ENCODE measurements around the gene PPFIA1. TPM values are rescaled to one million over a fixed set of nuclear protein-coding genes. Genes with fewer than 3 reads are reported as not detected.

Gene PPFIA1
- total and polyA plus RNA-seq, 10 of the 15 experiments (the other 5 are each of a cell fraction or from before 2014, with no cell fraction given): 5.2 to 26.2 (median 15.8) TPM

GRCh38 chr11:70250876-70251658, 19.4 kb upstream of the PPFIA1 start:
- in situ Hi-C loops (cut with MboI): no loop called here
- H3K4me3 ChIP-seq: no peak overlapping the region
- DNase-seq (ENCODE audit: low read depth, low spot score): no peak
- H3K9me3 ChIP-seq (replicated peaks; ENCODE audit: control insufficient read depth, insufficient read depth, low read length): no peaks in the 10 kb centered on the region; the same call in 2 of the 3 replicates
- no peak overlapping the region for H3K9ac ChIP-seq (ENCODE audit: control insufficient read depth, insufficient read depth, low read length)
- no peak overlapping the region for H2AFZ ChIP-seq (ENCODE audit: control insufficient read depth, low read depth, low read length)
- H3K27me3 ChIP-seq (replicated peaks in 1 of 2; ENCODE audit: control insufficient read depth in 2 of 2, insufficient read depth in 2 of 2, low read length in 1 of 2): no peaks in the 10 kb centered on the region; a peak in 1 of 4 replicates
- ChIA-PET RAD21 (ENCODE audit: unreplicated experiment) (no interaction called here), POLR2A (no interaction called here), CTCF (interaction anchor here (0.7 kb wide), 1 partner anchor 146 kb away, joined by 4 read pairs; no protein-coding TSS in a partner anchor), SMC1A (ENCODE audit: uncharacterized antibody, unreplicated experiment) (interaction anchor here (0.8 kb wide), 1 partner anchor 14 kb away, joined by 5 read pairs; no protein-coding TSS in a partner anchor)
- no peak overlapping the region for H3K27ac ChIP-seq (ENCODE audit: control insufficient read depth, insufficient read depth)
- no TSS peak for BruUV-seq (replicated peaks)
- H4K20me1 ChIP-seq (ENCODE audit: control insufficient read depth, insufficient read depth): no peaks in the 10 kb centered on the region; the same call in 1 of the 2 replicates
- H3K4me2 ChIP-seq (ENCODE audit: control insufficient read depth, insufficient read depth): no peak overlapping the region
- no peak for ATAC-seq
- WGBS (ENCODE audit: insufficient coverage, insufficient replicate concordance, low lambda C conversion rate, missing lambda C conversion rate): 66% methylated on average over 13 of the region's 16 CpGs
- no peaks in the 10 kb centered on the region for H3K36me3 ChIP-seq (ENCODE audit: control insufficient read depth in 2 of 2, insufficient read depth in 2 of 2, low read length in 1 of 2)
- H3K79me2 ChIP-seq (ENCODE audit: control insufficient read depth, insufficient read depth, low read length): no peaks in the 10 kb centered on the region
- FAIRE-seq: no peak
- intact Hi-C loops (cut with micrococcal nuclease; ENCODE audit: unreplicated experiment): no loop called here
- H3K4me1 ChIP-seq (ENCODE audit: control insufficient read depth, insufficient read depth, low read length): peaks cover 8% of the 10 kb centered on the region; the same call in 1 of the 2 replicates
- TF ChIP-seq, protein P1, sequence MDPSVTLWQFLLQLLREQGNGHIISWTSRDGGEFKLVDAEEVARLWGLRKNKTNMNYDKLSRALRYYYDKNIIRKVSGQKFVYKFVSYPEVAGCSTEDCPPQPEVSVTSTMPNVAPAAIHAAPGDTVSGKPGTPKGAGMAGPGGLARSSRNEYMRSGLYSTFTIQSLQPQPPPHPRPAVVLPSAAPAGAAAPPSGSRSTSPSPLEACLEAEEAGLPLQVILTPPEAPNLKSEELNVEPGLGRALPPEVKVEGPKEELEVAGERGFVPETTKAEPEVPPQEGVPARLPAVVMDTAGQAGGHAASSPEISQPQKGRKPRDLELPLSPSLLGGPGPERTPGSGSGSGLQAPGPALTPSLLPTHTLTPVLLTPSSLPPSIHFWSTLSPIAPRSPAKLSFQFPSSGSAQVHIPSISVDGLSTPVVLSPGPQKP (IDR thresholded peaks at IDR 0.05; ENCODE audit: low read depth, low read length): no peak
- TF ChIP-seq ZSCAN29 (IDR thresholded peaks at IDR 0.05): no peak
- TF ChIP-seq, protein P2, sequence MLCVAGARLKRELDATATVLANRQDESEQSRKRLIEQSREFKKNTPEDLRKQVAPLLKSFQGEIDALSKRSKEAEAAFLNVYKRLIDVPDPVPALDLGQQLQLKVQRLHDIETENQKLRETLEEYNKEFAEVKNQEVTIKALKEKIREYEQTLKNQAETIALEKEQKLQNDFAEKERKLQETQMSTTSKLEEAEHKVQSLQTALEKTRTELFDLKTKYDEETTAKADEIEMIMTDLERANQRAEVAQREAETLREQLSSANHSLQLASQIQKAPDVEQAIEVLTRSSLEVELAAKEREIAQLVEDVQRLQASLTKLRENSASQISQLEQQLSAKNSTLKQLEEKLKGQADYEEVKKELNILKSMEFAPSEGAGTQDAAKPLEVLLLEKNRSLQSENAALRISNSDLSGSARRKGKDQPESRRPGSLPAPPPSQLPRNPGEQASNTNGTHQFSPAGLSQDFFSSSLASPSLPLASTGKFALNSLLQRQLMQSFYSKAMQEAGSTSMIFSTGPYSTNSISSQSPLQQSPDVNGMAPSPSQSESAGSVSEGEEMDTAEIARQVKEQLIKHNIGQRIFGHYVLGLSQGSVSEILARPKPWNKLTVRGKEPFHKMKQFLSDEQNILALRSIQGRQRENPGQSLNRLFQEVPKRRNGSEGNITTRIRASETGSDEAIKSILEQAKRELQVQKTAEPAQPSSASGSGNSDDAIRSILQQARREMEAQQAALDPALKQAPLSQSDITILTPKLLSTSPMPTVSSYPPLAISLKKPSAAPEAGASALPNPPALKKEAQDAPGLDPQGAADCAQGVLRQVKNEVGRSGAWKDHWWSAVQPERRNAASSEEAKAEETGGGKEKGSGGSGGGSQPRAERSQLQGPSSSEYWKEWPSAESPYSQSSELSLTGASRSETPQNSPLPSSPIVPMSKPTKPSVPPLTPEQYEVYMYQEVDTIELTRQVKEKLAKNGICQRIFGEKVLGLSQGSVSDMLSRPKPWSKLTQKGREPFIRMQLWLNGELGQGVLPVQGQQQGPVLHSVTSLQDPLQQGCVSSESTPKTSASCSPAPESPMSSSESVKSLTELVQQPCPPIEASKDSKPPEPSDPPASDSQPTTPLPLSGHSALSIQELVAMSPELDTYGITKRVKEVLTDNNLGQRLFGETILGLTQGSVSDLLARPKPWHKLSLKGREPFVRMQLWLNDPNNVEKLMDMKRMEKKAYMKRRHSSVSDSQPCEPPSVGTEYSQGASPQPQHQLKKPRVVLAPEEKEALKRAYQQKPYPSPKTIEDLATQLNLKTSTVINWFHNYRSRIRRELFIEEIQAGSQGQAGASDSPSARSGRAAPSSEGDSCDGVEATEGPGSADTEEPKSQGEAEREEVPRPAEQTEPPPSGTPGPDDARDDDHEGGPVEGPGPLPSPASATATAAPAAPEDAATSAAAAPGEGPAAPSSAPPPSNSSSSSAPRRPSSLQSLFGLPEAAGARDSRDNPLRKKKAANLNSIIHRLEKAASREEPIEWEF (IDR thresholded peaks at IDR 0.05; ENCODE audit: insufficient replicate concordance, low read depth, low read length): no peak
- TF ChIP-seq NR2C2 (IDR thresholded peaks at IDR 0.05; ENCODE audit: borderline replicate concordance, control insufficient read depth, insufficient read length, low read depth): no peak
- TF ChIP-seq FOXM1 (IDR thresholded peaks at IDR 0.05; ENCODE audit: low read depth, low read length): no peak
- TF ChIP-seq, protein P3, sequence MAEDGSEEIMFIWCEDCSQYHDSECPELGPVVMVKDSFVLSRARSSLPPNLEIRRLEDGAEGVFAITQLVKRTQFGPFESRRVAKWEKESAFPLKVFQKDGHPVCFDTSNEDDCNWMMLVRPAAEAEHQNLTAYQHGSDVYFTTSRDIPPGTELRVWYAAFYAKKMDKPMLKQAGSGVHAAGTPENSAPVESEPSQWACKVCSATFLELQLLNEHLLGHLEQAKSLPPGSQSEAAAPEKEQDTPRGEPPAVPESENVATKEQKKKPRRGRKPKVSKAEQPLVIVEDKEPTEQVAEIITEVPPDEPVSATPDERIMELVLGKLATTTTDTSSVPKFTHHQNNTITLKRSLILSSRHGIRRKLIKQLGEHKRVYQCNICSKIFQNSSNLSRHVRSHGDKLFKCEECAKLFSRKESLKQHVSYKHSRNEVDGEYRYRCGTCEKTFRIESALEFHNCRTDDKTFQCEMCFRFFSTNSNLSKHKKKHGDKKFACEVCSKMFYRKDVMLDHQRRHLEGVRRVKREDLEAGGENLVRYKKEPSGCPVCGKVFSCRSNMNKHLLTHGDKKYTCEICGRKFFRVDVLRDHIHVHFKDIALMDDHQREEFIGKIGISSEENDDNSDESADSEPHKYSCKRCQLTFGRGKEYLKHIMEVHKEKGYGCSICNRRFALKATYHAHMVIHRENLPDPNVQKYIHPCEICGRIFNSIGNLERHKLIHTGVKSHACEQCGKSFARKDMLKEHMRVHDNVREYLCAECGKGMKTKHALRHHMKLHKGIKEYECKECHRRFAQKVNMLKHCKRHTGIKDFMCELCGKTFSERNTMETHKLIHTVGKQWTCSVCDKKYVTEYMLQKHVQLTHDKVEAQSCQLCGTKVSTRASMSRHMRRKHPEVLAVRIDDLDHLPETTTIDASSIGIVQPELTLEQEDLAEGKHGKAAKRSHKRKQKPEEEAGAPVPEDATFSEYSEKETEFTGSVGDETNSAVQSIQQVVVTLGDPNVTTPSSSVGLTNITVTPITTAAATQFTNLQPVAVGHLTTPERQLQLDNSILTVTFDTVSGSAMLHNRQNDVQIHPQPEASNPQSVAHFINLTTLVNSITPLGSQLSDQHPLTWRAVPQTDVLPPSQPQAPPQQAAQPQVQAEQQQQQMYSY (CRISPR knock-in tag; IDR thresholded peaks at IDR 0.05): no peak
- TF ChIP-seq ESRRA (IDR thresholded peaks at IDR 0.05; ENCODE audit: low read length): no peak
- no peak for TF ChIP-seq POU2F2 (IDR thresholded peaks at IDR 0.05; ENCODE audit: borderline replicate concordance, low read depth, low read length)
- no peak for TF ChIP-seq SREBF2 (IDR thresholded peaks at IDR 0.05; ENCODE audit: low read length)
- TF ChIP-seq, protein P4, sequence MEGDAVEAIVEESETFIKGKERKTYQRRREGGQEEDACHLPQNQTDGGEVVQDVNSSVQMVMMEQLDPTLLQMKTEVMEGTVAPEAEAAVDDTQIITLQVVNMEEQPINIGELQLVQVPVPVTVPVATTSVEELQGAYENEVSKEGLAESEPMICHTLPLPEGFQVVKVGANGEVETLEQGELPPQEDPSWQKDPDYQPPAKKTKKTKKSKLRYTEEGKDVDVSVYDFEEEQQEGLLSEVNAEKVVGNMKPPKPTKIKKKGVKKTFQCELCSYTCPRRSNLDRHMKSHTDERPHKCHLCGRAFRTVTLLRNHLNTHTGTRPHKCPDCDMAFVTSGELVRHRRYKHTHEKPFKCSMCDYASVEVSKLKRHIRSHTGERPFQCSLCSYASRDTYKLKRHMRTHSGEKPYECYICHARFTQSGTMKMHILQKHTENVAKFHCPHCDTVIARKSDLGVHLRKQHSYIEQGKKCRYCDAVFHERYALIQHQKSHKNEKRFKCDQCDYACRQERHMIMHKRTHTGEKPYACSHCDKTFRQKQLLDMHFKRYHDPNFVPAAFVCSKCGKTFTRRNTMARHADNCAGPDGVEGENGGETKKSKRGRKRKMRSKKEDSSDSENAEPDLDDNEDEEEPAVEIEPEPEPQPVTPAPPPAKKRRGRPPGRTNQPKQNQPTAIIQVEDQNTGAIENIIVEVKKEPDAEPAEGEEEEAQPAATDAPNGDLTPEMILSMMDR (IDR thresholded peaks at IDR 0.05 in 2 of 3, conservative IDR thresholded peaks at IDR 0.05 in 1 of 3; ENCODE audit: control insufficient read depth in 2 of 3, extremely low read depth in 1 of 3, insufficient read depth in 1 of 3, low read depth in 3 of 3, low read length in 3 of 3): no peak

Measured in GM12878 (cell line).